Esophagus muscularis mucosa (tissue), 4 donors: ENCODE measurements around the gene EIF4G3. TPM values are rescaled to one million over a fixed set of nuclear protein-coding genes. Genes with fewer than 3 reads are reported as not detected.

Source experiments
- DNase-seq: peaks from one replicate; pipeline ENCODE4 v3.0.0-alpha.2; 2017; ENCODE audit errors: extremely low spot score
- H3K27ac ChIP-seq, 4 donors: fragments of 200-600 bp; sonication (generic); replicated peaks in 1 of 4; 1 replicate in 3 of 4; 2 replicates in 1 of 4; pipeline ENCODE4 v1.5.1; 2016 to 2019; ENCODE audit warnings: mild to moderate bottlenecking in 1 of 4
- H3K27me3 ChIP-seq, 4 donors: fragments of 200-600 bp; sonication (generic); one replicate each; pipeline versions ENCODE4 v1.5.1 to v1.6.0; 2016 to 2019
- H3K36me3 ChIP-seq, 4 donors: fragments of 200-600 bp; sonication (generic); one replicate each; pipeline ENCODE4 v1.5.1; 2016 to 2019
- H3K4me1 ChIP-seq, 4 donors: fragments of 200-600 bp; sonication (generic); one replicate each; pipeline ENCODE4 v1.5.1; 2016 to 2019
- H3K4me3 ChIP-seq, 4 donors: fragments of 200-600 bp; sonication (generic); 1 replicate in 2 of 4; 2 replicates in 2 of 4; pipeline ENCODE4 v1.5.1; 2016 to 2019; ENCODE audit warnings: mild to moderate bottlenecking in 4 of 4, moderate library complexity in 1 of 4
- H3K9me3 ChIP-seq, 4 donors: fragments of 200-600 bp; sonication (generic); 1 replicate in 3 of 4; 2 replicates in 1 of 4; pipeline ENCODE4 v1.5.1; 2016 to 2019
- CTCF ChIP-seq, 3 experiments: fragments of 200-600 bp in 2 of 3; fragments of 450-650 bp in 1 of 3; sonication (generic) in 2 of 3; IDR thresholded peaks; one replicate each; pipeline ENCODE4 v1.5.1; 2017 to 2019; ENCODE audit warnings: antibody characterized with exemption in 3 of 3, mild to moderate bottlenecking in 2 of 3, moderate library complexity in 1 of 3
- EP300 ChIP-seq: sonication (generic); formaldehyde crosslinking; IDR thresholded peaks from one replicate; pipeline ENCODE4 v1.6.1; 2017; ENCODE audit warnings: antibody characterized with exemption
- POLR2A ChIP-seq: fragments of 450-650 bp; IDR thresholded peaks from one replicate; pipeline ENCODE4 v1.6.1; 2017; ENCODE audit warnings: antibody characterized with exemption, moderate library complexity, mild to moderate bottlenecking, low read depth
- POLR2AphosphoS5 ChIP-seq, 2 donors: sonication (generic); formaldehyde crosslinking; IDR thresholded peaks; one replicate each; pipeline ENCODE4 v1.6.1; 2017; ENCODE audit warnings: antibody characterized with exemption in 2 of 2
- WGBS: methylation state at CpG from one replicate; pipeline ENCODE4 v1.1.5; 2018; 5-methylcytosine and 5-hydroxymethylcytosine counted together
- intact Hi-C: fragments of 100-400 bp; cut with DNase I; formaldehyde crosslinking; loops from one replicate; pipeline ENCODE4 v1.15.1; 2023
- total RNA-seq, 4 donors: library from RNA; depleted of rRNA; stranded (reverse); fragments of >200 nt; gene quantifications; one replicate each; pipeline versions ENCODE4 v1.1.0 to v1.2.1, GENCODE V29; 2016

The EIF4G3 gene
- total RNA-seq, 4 donors from 2014 or later, result 43.7 to 64.0 (median 62.2) TPM

GRCh38 chr1:21131200-21131599 is 45.5 kb downstream of the EIF4G3 start:
- intact Hi-C loops, result no loop called here
- no peak overlapping the region for H3K4me3 ChIP-seq
- H3K4me1 ChIP-seq, result peaks cover 0 to 6% (median 0%) of the 10 kb centered on the region in 4 donors
- no peak overlapping the region for H3K27ac ChIP-seq
- TF ChIP-seq CTCF (IDR thresholded peaks at IDR 0.05), result no peak
- TF ChIP-seq POLR2AphosphoS5 (IDR thresholded peaks at IDR 0.05), result no peak
- no peak for TF ChIP-seq POLR2A
- TF ChIP-seq EP300, result no peak
- H3K36me3 ChIP-seq, result peaks cover 0 to 28% (median 12%) of the 10 kb centered on the region in 4 donors
- WGBS, result 100% methylated on average over 1 of the region's 1 CpG
- DNase-seq, result no peak
- H3K27me3 ChIP-seq, result no peaks in the 10 kb centered on the region
- no peaks in the 10 kb centered on the region for H3K9me3 ChIP-seq

- 50% methylated on average over 2 of the region's 2 CpGs for WGBS
- Histone ChIP-seq H3K4me1 (peaks cover 0 to 12% (median 8%) of the 10 kb centered on the region in 4 donors), H3K4me3 (no peak overlapping the region), H3K27me3 (no peaks in the 10 kb centered on the region), H3K36me3 (peaks cover 0 to 22% (median 11%) of the 10 kb centered on the region in 4 donors), H3K9me3 (no peaks in the 10 kb centered on the region), H3K27ac (no peak overlapping the region)
- no peak for TF ChIP-seq POLR2A
- no peak for TF ChIP-seq CTCF (IDR thresholded peaks at IDR 0.05)
- no peak for TF ChIP-seq POLR2AphosphoS5 (IDR thresholded peaks at IDR 0.05)
- TF ChIP-seq EP300, result no peak
- intact Hi-C loops, result no loop called here
- DNase-seq, result no peak
Measured at GRCh38 chr1:21129407-21129806, 47.3 kb downstream of the EIF4G3 start.

- no peak for TF ChIP-seq EP300
- no peak for TF ChIP-seq CTCF (IDR thresholded peaks at IDR 0.05)
- TF ChIP-seq POLR2AphosphoS5 (IDR thresholded peaks at IDR 0.05), result no peak
- no peak for TF ChIP-seq POLR2A
- no peaks in the 10 kb centered on the region for H3K9me3 ChIP-seq
- no peak overlapping the region for H3K27ac ChIP-seq
- intact Hi-C loops, result no loop called here
- no peaks in the 10 kb centered on the region for H3K27me3 ChIP-seq
- WGBS, result 91% methylated on average over 4 of the region's 4 CpGs
- peaks cover 0 to 14% (median 12%) of the 10 kb centered on the region in 4 donors for H3K36me3 ChIP-seq
- no peak overlapping the region for H3K4me3 ChIP-seq
- DNase-seq, result no peak
- H3K4me1 ChIP-seq, result peaks cover 0 to 22% (median 20%) of the 10 kb centered on the region in 4 donors
Measured at GRCh38 chr1:21126324-21126723, 50.4 kb downstream of the EIF4G3 start.

- intact Hi-C loops, result no loop called here
- H3K9me3 ChIP-seq, result no peaks in the 10 kb centered on the region
- peaks cover 0 to 14% (median 12%) of the 10 kb centered on the region in 4 donors for H3K36me3 ChIP-seq
- TF ChIP-seq POLR2A (no peak), CTCF (IDR thresholded peaks at IDR 0.05) (no peak), POLR2AphosphoS5 (IDR thresholded peaks at IDR 0.05) (no peak), EP300 (no peak)
- WGBS, result 89% methylated on average over 1 of the region's 1 CpG
- no peak for DNase-seq
- H3K4me3 ChIP-seq, result no peak overlapping the region
- peaks cover 0 to 22% (median 20%) of the 10 kb centered on the region in 4 donors for H3K4me1 ChIP-seq
- H3K27me3 ChIP-seq, result no peaks in the 10 kb centered on the region
- no peak overlapping the region for H3K27ac ChIP-seq
Measured at GRCh38 chr1:21124846-21125245, 51.9 kb downstream of the EIF4G3 start.

- peaks cover 0 to 14% (median 10%) of the 10 kb centered on the region in 4 donors for H3K36me3 ChIP-seq
- no peaks in the 10 kb centered on the region for H3K9me3 ChIP-seq
- DNase-seq, result no peak
- no peak overlapping the region for H3K27ac ChIP-seq
- intact Hi-C loops, result no loop called here
- peaks cover 0 to 22% (median 18%) of the 10 kb centered on the region in 4 donors for H3K4me1 ChIP-seq
- H3K27me3 ChIP-seq, result no peaks in the 10 kb centered on the region
- WGBS, result 95% methylated on average over 5 of the region's 6 CpGs
- TF ChIP-seq CTCF (IDR thresholded peaks at IDR 0.05) (no peak), EP300 (no peak), POLR2AphosphoS5 (IDR thresholded peaks at IDR 0.05) (no peak), POLR2A (no peak)
- no peak overlapping the region for H3K4me3 ChIP-seq
Measured at GRCh38 chr1:21123287-21123948, 53.3 kb downstream of the EIF4G3 start.
